Liver (tissue), 9 donors: ENCODE results near the gene TUBB4A. TPM values are rescaled to one million over a fixed set of nuclear protein-coding genes. Genes with fewer than 3 reads are reported as not detected.

Experiments
- DNase-seq: peaks from one replicate; pipeline ENCODE4 v3.0.0-alpha.2; 2017; ENCODE audit warnings: low spot score
- H3K27ac ChIP-seq, 2 donors: one replicate each; pipeline ENCODE4 v1.7.0; 2013; ENCODE audit warnings: inconsistent platforms in 2 of 2, low read length in 2 of 2, control low read depth in 1 of 2, low read depth in 1 of 2, mild to moderate bottlenecking in 1 of 2
- H3K27me3 ChIP-seq, 4 donors: one replicate each; pipeline versions ENCODE4 v1.6.1 to v1.7.0; 2013; ENCODE audit warnings: low read length in 3 of 4, inconsistent platforms in 1 of 4, mild to moderate bottlenecking in 1 of 4, moderate library complexity in 1 of 4; ENCODE audit not compliant: control insufficient read depth in 4 of 4, insufficient read depth in 4 of 4
- H3K36me3 ChIP-seq, 4 donors: one replicate each; pipeline versions ENCODE4 v1.6.1 to v1.7.0; 2013; ENCODE audit warnings: low read length in 3 of 4, mild to moderate bottlenecking in 3 of 4, low read depth in 1 of 4, moderate library complexity in 1 of 4; ENCODE audit not compliant: control insufficient read depth in 4 of 4, insufficient read depth in 3 of 4
- H3K4me1 ChIP-seq, 4 donors: one replicate each; pipeline versions ENCODE4 v1.6.1 to v1.7.0; 2013; ENCODE audit warnings: low read length in 3 of 4, mild to moderate bottlenecking in 3 of 4, moderate library complexity in 1 of 4; ENCODE audit not compliant: control insufficient read depth in 4 of 4, insufficient read depth in 4 of 4
- H3K4me3 ChIP-seq, 3 donors: one replicate each; pipeline versions ENCODE4 v1.6.1 to v1.7.0; 2013; ENCODE audit warnings: low read length in 3 of 3, control low read depth in 1 of 3, low read depth in 1 of 3, mild to moderate bottlenecking in 1 of 3
- H3K9ac ChIP-seq, 2 donors: one replicate each; pipeline ENCODE4 v1.7.0; 2013; ENCODE audit warnings: low read length in 2 of 2, mild to moderate bottlenecking in 2 of 2, moderate library complexity in 2 of 2, control low read depth in 1 of 2, low read depth in 1 of 2
- H3K9me3 ChIP-seq, 4 donors: one replicate each; pipeline versions ENCODE4 v1.6.1 to v1.7.0; 2013; ENCODE audit warnings: low read length in 3 of 4; ENCODE audit not compliant: control insufficient read depth in 4 of 4
- EGR1 ChIP-seq, 2 donors: IDR thresholded peaks; 2 replicates each; pipeline ENCODE4 v1.6.1; 2016 to 2018; ENCODE audit warnings: antibody characterized with exemption in 2 of 2, low read depth in 2 of 2
- FOXA2 ChIP-seq: IDR thresholded peaks from 2 replicates; pipeline ENCODE4 v1.6.1; 2016; ENCODE audit warnings: antibody characterized with exemption
- GABPA ChIP-seq, 2 donors: IDR thresholded peaks in 1 of 2; conservative IDR thresholded peaks in 1 of 2; 2 replicates each; pipeline ENCODE4 v1.6.1; 2016; ENCODE audit warnings: antibody characterized with exemption in 2 of 2, mild to moderate bottlenecking in 1 of 2, moderate library complexity in 1 of 2
- HNF4A ChIP-seq, 2 donors: conservative IDR thresholded peaks; 2 replicates each; pipeline ENCODE4 v1.6.1; 2016; ENCODE audit warnings: antibody characterized with exemption in 2 of 2, mild to moderate bottlenecking in 2 of 2
- HNF4G ChIP-seq: IDR thresholded peaks from 2 replicates; pipeline ENCODE4 v1.6.1; 2016; ENCODE audit warnings: antibody characterized with exemption
- JUND ChIP-seq, 2 donors: IDR thresholded peaks; 2 replicates each; pipeline ENCODE4 v1.6.1; 2016; ENCODE audit warnings: antibody characterized with exemption in 2 of 2
- RXRA ChIP-seq, 2 donors: IDR thresholded peaks; 2 replicates each; pipeline ENCODE4 v1.6.1; 2017 to 2018; ENCODE audit warnings: antibody characterized with exemption in 2 of 2, mild to moderate bottlenecking in 1 of 2
- SP1 ChIP-seq: IDR thresholded peaks from 2 replicates; pipeline ENCODE4 v1.6.1; 2018; ENCODE audit warnings: antibody characterized with exemption, mild to moderate bottlenecking
- TAF1 ChIP-seq: conservative IDR thresholded peaks from 2 replicates; pipeline ENCODE4 v1.6.1; 2016; ENCODE audit warnings: antibody characterized with exemption, mild to moderate bottlenecking
- whole genome bisulfite sequencing: extraction: QIAGEN DNeasy Blood & Tissue Kit; methylation state at CpG from one replicate; pipeline ENCODE4 v1.1.7; 2013; 5-methylcytosine and 5-hydroxymethylcytosine counted together
- polyA plus RNA-seq, 2 donors: library from polyadenylated mRNA; stranded (reverse) in 1 of 2; unstranded in 1 of 2; fragments of 200-250 nt in 1 of 2; fragments of >200 nt in 1 of 2; fragmentation: Nextera tagmentation in 1 of 2; extraction: Ambion mirVana in 1 of 2; gene quantifications; one replicate each; pipeline versions ENCODE4 v1.2.1 to v1.2.3, GENCODE V29; 2013 to 2015
- total RNA-seq, 2 donors: library from RNA; depleted of rRNA; stranded (reverse); fragments of >200 nt; gene quantifications; one replicate each; pipeline ENCODE4 v1.2.3, GENCODE V29; 2014
- TF ChIP-seq, protein P1 (sequence below): fragments of 150-350 bp; IDR thresholded peaks from 2 replicates; pipeline ENCODE4 v1.5.1; 2017; ENCODE audit warnings: improper control_type of control experiment, low read depth, low read length; ENCODE audit not compliant: missing input control
- TF ChIP-seq, protein P2 (sequence below): IDR thresholded peaks from 2 replicates; pipeline ENCODE4 v1.6.1; 2016; ENCODE audit warnings: antibody characterized with exemption
- TF ChIP-seq, protein P3 (sequence below): IDR thresholded peaks from 2 replicates; pipeline ENCODE4 v1.6.1; 2016; ENCODE audit warnings: antibody characterized with exemption, mild to moderate bottlenecking
- TF ChIP-seq, protein P4 (sequence below): IDR thresholded peaks from 2 replicates; pipeline ENCODE4 v1.6.1; 2016; ENCODE audit warnings: antibody characterized with exemption
- donor health status: healthy.
- donor health status: healthy.
- donor health status: healthy.
- donor health status: healthy.
- donor health status: healthy.

The TUBB4A gene
- total and polyA plus RNA-seq, 4 donors, result 0.25 to 1.9 (median 0.96) TPM

DNA sequence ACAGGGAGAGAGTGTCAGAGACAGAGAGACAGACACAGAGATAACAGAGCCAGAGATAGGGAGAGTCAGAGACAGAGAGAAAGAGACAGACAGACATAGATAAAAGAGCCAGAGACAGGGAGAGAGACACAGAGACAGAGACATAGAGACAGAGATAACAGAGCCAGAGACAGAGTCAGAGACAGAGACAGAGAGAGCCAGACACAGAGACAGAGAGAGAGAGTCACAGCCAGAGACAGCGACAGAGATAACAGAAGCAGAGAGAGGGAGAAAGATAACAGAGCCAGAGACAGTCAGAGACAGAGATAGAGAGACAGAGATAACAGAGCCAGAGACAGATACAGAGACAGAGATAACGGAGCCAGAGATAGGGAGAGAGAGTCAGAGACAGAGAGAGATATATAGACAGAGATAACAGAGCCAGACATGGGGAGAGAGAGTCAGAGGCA, 27.9 kb upstream of the TUBB4A start:
- Histone ChIP-seq H3K4me3 (peak overlapping the region in 1 of 3 donors; percentile 48), H3K4me1 (peaks cover 5 to 8% (median 6%) of the 10 kb centered on the region in 4 donors), H3K9me3 (no peaks in the 10 kb centered on the region), H3K36me3 (no peaks in the 10 kb centered on the region), H3K27me3 (peaks cover 0 to 3% (median 1%) of the 10 kb centered on the region in 4 donors), H3K27ac (no peak overlapping the region), H3K9ac (no peak overlapping the region)
- TF ChIP-seq, protein P1, sequence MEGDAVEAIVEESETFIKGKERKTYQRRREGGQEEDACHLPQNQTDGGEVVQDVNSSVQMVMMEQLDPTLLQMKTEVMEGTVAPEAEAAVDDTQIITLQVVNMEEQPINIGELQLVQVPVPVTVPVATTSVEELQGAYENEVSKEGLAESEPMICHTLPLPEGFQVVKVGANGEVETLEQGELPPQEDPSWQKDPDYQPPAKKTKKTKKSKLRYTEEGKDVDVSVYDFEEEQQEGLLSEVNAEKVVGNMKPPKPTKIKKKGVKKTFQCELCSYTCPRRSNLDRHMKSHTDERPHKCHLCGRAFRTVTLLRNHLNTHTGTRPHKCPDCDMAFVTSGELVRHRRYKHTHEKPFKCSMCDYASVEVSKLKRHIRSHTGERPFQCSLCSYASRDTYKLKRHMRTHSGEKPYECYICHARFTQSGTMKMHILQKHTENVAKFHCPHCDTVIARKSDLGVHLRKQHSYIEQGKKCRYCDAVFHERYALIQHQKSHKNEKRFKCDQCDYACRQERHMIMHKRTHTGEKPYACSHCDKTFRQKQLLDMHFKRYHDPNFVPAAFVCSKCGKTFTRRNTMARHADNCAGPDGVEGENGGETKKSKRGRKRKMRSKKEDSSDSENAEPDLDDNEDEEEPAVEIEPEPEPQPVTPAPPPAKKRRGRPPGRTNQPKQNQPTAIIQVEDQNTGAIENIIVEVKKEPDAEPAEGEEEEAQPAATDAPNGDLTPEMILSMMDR, result no peak
- TF ChIP-seq HNF4A (conservative IDR thresholded peaks at IDR 0.05) (no peak), TAF1 (no peak), RXRA (IDR thresholded peaks at IDR 0.05) (no peak), FOXA2 (no peak), EGR1 (IDR thresholded peaks at IDR 0.05; ENCODE audit: low read depth in 2 of 2) (no peak), GABPA (IDR thresholded peaks at IDR 0.05 in 1 of 2, conservative IDR thresholded peaks at IDR 0.05 in 1 of 2) (no peak), SP1 (no peak), HNF4G (no peak)
- TF ChIP-seq, protein P2, sequence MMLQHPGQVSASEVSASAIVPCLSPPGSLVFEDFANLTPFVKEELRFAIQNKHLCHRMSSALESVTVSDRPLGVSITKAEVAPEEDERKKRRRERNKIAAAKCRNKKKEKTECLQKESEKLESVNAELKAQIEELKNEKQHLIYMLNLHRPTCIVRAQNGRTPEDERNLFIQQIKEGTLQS, result no peak
- TF ChIP-seq, protein P3, sequence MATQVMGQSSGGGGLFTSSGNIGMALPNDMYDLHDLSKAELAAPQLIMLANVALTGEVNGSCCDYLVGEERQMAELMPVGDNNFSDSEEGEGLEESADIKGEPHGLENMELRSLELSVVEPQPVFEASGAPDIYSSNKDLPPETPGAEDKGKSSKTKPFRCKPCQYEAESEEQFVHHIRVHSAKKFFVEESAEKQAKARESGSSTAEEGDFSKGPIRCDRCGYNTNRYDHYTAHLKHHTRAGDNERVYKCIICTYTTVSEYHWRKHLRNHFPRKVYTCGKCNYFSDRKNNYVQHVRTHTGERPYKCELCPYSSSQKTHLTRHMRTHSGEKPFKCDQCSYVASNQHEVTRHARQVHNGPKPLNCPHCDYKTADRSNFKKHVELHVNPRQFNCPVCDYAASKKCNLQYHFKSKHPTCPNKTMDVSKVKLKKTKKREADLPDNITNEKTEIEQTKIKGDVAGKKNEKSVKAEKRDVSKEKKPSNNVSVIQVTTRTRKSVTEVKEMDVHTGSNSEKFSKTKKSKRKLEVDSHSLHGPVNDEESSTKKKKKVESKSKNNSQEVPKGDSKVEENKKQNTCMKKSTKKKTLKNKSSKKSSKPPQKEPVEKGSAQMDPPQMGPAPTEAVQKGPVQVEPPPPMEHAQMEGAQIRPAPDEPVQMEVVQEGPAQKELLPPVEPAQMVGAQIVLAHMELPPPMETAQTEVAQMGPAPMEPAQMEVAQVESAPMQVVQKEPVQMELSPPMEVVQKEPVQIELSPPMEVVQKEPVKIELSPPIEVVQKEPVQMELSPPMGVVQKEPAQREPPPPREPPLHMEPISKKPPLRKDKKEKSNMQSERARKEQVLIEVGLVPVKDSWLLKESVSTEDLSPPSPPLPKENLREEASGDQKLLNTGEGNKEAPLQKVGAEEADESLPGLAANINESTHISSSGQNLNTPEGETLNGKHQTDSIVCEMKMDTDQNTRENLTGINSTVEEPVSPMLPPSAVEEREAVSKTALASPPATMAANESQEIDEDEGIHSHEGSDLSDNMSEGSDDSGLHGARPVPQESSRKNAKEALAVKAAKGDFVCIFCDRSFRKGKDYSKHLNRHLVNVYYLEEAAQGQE, result no peak
- no peak for DNase-seq
- WGBS, result 67% methylated on average over 2 of the region's 2 CpGs

GRCh38 chr19:6529351-6529750, 27.2 kb upstream of the TUBB4A start:
- Histone ChIP-seq H3K9ac (no peak overlapping the region), H3K27me3 (peaks cover 0 to 3% (median 0%) of the 10 kb centered on the region in 4 donors), H3K9me3 (no peaks in the 10 kb centered on the region), H3K4me3 (no peak overlapping the region), H3K36me3 (no peaks in the 10 kb centered on the region), H3K27ac (no peak overlapping the region), H3K4me1 (peaks cover 5 to 8% (median 6%) of the 10 kb centered on the region in 4 donors)
- WGBS, result 60% methylated on average over 2 of the region's 2 CpGs
- TF ChIP-seq FOXA2 (no peak), HNF4G (no peak), JUND (IDR thresholded peaks at IDR 0.05) (no peak), RXRA (IDR thresholded peaks at IDR 0.05) (no peak)
- TF ChIP-seq, protein P4, sequence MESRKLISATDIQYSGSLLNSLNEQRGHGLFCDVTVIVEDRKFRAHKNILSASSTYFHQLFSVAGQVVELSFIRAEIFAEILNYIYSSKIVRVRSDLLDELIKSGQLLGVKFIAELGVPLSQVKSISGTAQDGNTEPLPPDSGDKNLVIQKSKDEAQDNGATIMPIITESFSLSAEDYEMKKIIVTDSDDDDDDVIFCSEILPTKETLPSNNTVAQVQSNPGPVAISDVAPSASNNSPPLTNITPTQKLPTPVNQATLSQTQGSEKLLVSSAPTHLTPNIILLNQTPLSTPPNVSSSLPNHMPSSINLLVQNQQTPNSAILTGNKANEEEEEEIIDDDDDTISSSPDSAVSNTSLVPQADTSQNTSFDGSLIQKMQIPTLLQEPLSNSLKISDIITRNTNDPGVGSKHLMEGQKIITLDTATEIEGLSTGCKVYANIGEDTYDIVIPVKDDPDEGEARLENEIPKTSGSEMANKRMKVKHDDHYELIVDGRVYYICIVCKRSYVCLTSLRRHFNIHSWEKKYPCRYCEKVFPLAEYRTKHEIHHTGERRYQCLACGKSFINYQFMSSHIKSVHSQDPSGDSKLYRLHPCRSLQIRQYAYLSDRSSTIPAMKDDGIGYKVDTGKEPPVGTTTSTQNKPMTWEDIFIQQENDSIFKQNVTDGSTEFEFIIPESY, result no peak
- DNase-seq, result no peak
